HEK293 (cell line): ENCODE data around the gene FBXL15.

Experiments used
- BCL11B ChIP-seq: fragments of 450-650 bp; formaldehyde crosslinking; IDR thresholded peaks from 2 replicates; pipeline ENCODE4 v1.5.1; 2016; ENCODE audit warnings: low read depth, missing biosample characterization, missing genetic modification characterization
- HOXA7 ChIP-seq: sonication (generic); formaldehyde crosslinking; IDR thresholded peaks from 2 replicates; pipeline ENCODE4 v1.8.1; 2022; ENCODE audit warnings: missing genetic modification reagents, borderline replicate concordance
- KLF8 ChIP-seq: fragments of 450-650 bp; formaldehyde crosslinking; IDR thresholded peaks from 2 replicates; pipeline ENCODE4 v1.5.1; 2016; ENCODE audit warnings: missing biosample characterization, missing genetic modification characterization
- MZF1 ChIP-seq: fragments of 450-650 bp; formaldehyde crosslinking; IDR thresholded peaks from 2 replicates; pipeline ENCODE4 v1.5.1; 2017; ENCODE audit warnings: missing biosample characterization, missing genetic modification characterization, borderline replicate concordance
- SETDB1 ChIP-seq: IDR thresholded peaks from one replicate; pipeline ENCODE4 v1.6.1; 2017; ENCODE audit warnings: mild to moderate bottlenecking, low read length, moderate library complexity, mixed read lengths; ENCODE audit not compliant: insufficient read length
- SP7 ChIP-seq: fragments of 450-650 bp; formaldehyde crosslinking; IDR thresholded peaks from 2 replicates; pipeline ENCODE4 v1.5.1; 2016; ENCODE audit warnings: missing biosample characterization, missing genetic modification characterization
- ZBTB48 ChIP-seq: fragments of 450-650 bp; formaldehyde crosslinking; IDR thresholded peaks from 2 replicates; pipeline ENCODE4 v1.5.1; 2016; ENCODE audit warnings: missing biosample characterization, missing genetic modification characterization
- ZFHX2 ChIP-seq: fragments of 450-650 bp; formaldehyde crosslinking; conservative IDR thresholded peaks from 2 replicates; pipeline ENCODE4 v1.5.1; 2016; ENCODE audit warnings: missing biosample characterization, missing genetic modification characterization
- ZFP69B ChIP-seq: fragments of 450-650 bp; formaldehyde crosslinking; IDR thresholded peaks from 2 replicates; pipeline ENCODE4 v1.5.1; 2016; ENCODE audit warnings: missing biosample characterization, missing genetic modification characterization
- ZNF202 ChIP-seq: fragments of 450-650 bp; formaldehyde crosslinking; IDR thresholded peaks from 2 replicates; pipeline ENCODE4 v1.5.1; 2016; ENCODE audit warnings: missing biosample characterization, missing genetic modification characterization, borderline replicate concordance
- ZNF211 ChIP-seq: fragments of 450-650 bp; formaldehyde crosslinking; IDR thresholded peaks from 2 replicates; pipeline ENCODE4 v1.5.1; 2016; ENCODE audit warnings: low read depth, missing biosample characterization, missing genetic modification characterization
- ZNF23 ChIP-seq: fragments of 450-650 bp; formaldehyde crosslinking; IDR thresholded peaks from 2 replicates; pipeline ENCODE4 v1.5.1; 2016; ENCODE audit warnings: missing biosample characterization, missing genetic modification characterization, borderline replicate concordance
- ZNF280C ChIP-seq: fragments of 450-650 bp; formaldehyde crosslinking; IDR thresholded peaks from 2 replicates; pipeline ENCODE4 v1.5.1; 2016; ENCODE audit warnings: missing biosample characterization, missing genetic modification characterization
- ZNF610 ChIP-seq: fragments of 450-650 bp; formaldehyde crosslinking; IDR thresholded peaks from 2 replicates; pipeline ENCODE4 v1.5.1; 2016; ENCODE audit warnings: missing biosample characterization, missing genetic modification characterization, borderline replicate concordance
- ZNF629 ChIP-seq: fragments of 450-650 bp; formaldehyde crosslinking; IDR thresholded peaks from 2 replicates; pipeline ENCODE4 v1.5.1; 2017; ENCODE audit warnings: missing biosample characterization, missing genetic modification characterization
- ZNF670 ChIP-seq: fragments of 450-650 bp; formaldehyde crosslinking; IDR thresholded peaks from 2 replicates; pipeline ENCODE4 v1.5.1; 2016; ENCODE audit warnings: missing biosample characterization, missing genetic modification characterization, low read depth
- ZSCAN30 ChIP-seq: fragments of 450-650 bp; IDR thresholded peaks from 2 replicates; pipeline ENCODE4 v1.5.1; 2018; ENCODE audit warnings: missing biosample characterization, mild to moderate bottlenecking, missing genetic modification characterization, moderate library complexity
- TF ChIP-seq, protein P1 (sequence below): fragments of 450-650 bp; formaldehyde crosslinking; IDR thresholded peaks from 2 replicates; pipeline ENCODE4 v1.5.1; 2016; ENCODE audit warnings: missing biosample characterization, missing genetic modification characterization
- TF ChIP-seq, protein P2 (sequence below): fragments of 450-650 bp; formaldehyde crosslinking; IDR thresholded peaks from 2 replicates; pipeline ENCODE4 v1.5.1; 2017; ENCODE audit warnings: missing biosample characterization, missing genetic modification characterization
- TF ChIP-seq, protein P3 (sequence below): fragments of 450-650 bp; formaldehyde crosslinking; conservative IDR thresholded peaks from 2 replicates; pipeline ENCODE4 v1.5.1; 2016; ENCODE audit warnings: low read depth, missing biosample characterization, missing genetic modification characterization
- TF ChIP-seq, protein P4 (sequence below): fragments of 450-650 bp; formaldehyde crosslinking; IDR thresholded peaks from 2 replicates; pipeline ENCODE4 v1.5.1; 2016; ENCODE audit warnings: missing biosample characterization, missing genetic modification characterization
- TF ChIP-seq, protein P5 (sequence below): fragments of 450-650 bp; formaldehyde crosslinking; IDR thresholded peaks from 2 replicates; pipeline ENCODE4 v1.5.1; 2016; ENCODE audit warnings: missing biosample characterization, missing genetic modification characterization

FBXL15 gene

DNA sequence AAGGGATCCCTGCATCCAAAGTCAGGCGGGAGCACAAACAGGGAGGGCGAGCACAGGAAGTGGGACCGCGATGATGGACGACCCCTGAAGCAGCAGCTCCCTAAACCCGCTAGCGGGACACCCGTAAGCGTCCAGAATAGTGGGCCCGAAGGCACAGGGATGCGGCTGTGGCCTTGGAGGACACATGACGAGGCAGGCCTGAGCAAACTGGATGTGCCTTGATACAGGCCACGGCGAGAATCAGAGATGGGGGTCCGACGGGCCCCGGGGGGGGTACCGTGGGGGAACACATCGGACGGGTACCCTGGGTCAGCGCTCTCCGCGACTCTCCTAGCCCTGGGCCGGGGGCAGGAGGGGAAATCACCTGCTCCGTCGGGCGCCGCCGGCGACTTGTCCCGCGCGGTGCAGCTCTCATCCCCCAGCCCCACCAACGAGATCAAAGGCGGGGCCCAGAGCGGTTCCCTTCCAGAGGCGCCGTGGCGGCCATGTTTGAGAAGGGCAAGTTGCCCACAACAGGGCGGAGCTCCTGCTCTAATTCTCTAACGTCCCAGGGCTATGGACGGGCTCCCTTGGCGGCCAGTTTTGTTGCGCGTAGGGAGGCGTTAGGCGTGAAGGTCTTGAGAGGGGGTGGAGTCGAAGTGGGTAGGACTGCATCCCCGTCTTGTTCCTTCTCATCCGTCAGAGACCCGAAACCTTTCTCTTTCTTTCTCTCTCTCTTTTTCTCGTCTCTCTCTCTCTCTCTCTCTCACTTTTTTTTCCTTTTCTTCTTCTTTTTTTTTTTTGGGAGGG, 11.7 kb downstream of the FBXL15 start, which contains the start of gene CUEDC2 (continued):
- TF ChIP-seq, protein P1, sequence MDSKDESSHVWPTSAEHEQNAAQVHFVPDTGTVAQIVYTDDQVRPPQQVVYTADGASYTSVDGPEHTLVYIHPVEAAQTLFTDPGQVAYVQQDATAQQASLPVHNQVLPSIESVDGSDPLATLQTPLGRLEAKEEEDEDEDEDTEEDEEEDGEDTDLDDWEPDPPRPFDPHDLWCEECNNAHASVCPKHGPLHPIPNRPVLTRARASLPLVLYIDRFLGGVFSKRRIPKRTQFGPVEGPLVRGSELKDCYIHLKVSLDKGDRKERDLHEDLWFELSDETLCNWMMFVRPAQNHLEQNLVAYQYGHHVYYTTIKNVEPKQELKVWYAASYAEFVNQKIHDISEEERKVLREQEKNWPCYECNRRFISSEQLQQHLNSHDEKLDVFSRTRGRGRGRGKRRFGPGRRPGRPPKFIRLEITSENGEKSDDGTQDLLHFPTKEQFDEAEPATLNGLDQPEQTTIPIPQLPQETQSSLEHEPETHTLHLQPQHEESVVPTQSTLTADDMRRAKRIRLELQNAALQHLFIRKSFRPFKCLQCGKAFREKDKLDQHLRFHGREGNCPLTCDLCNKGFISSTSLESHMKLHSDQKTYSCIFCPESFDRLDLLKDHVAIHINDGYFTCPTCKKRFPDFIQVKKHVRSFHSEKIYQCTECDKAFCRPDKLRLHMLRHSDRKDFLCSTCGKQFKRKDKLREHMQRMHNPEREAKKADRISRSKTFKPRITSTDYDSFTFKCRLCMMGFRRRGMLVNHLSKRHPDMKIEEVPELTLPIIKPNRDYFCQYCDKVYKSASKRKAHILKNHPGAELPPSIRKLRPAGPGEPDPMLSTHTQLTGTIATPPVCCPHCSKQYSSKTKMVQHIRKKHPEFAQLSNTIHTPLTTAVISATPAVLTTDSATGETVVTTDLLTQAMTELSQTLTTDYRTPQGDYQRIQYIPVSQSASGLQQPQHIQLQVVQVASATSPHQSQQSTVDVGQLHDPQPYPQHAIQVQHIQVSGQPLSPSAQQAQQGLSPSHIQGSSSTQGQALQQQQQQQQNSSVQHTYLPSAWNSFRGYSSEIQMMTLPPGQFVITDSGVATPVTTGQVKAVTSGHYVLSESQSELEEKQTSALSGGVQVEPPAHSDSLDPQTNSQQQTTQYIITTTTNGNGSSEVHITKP (tag by site-specific recombination), result peak; percentile 93
- TF ChIP-seq ZSCAN30 (tag by site-specific recombination), result peak; percentile 76
- no peak for TF ChIP-seq BCL11B (tag by site-specific recombination)
- peak; percentile 68 for TF ChIP-seq ZFHX2 (tag by site-specific recombination)
- TF ChIP-seq, protein P2, sequence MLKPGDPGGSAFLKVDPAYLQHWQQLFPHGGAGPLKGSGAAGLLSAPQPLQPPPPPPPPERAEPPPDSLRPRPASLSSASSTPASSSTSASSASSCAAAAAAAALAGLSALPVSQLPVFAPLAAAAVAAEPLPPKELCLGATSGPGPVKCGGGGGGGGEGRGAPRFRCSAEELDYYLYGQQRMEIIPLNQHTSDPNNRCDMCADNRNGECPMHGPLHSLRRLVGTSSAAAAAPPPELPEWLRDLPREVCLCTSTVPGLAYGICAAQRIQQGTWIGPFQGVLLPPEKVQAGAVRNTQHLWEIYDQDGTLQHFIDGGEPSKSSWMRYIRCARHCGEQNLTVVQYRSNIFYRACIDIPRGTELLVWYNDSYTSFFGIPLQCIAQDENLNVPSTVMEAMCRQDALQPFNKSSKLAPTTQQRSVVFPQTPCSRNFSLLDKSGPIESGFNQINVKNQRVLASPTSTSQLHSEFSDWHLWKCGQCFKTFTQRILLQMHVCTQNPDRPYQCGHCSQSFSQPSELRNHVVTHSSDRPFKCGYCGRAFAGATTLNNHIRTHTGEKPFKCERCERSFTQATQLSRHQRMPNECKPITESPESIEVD (tag by site-specific recombination), result no peak
- TF ChIP-seq MZF1, result peak; percentile 56
- no peak for TF ChIP-seq SETDB1
- peak; percentile 99 for TF ChIP-seq ZBTB48
- TF ChIP-seq, protein P3, sequence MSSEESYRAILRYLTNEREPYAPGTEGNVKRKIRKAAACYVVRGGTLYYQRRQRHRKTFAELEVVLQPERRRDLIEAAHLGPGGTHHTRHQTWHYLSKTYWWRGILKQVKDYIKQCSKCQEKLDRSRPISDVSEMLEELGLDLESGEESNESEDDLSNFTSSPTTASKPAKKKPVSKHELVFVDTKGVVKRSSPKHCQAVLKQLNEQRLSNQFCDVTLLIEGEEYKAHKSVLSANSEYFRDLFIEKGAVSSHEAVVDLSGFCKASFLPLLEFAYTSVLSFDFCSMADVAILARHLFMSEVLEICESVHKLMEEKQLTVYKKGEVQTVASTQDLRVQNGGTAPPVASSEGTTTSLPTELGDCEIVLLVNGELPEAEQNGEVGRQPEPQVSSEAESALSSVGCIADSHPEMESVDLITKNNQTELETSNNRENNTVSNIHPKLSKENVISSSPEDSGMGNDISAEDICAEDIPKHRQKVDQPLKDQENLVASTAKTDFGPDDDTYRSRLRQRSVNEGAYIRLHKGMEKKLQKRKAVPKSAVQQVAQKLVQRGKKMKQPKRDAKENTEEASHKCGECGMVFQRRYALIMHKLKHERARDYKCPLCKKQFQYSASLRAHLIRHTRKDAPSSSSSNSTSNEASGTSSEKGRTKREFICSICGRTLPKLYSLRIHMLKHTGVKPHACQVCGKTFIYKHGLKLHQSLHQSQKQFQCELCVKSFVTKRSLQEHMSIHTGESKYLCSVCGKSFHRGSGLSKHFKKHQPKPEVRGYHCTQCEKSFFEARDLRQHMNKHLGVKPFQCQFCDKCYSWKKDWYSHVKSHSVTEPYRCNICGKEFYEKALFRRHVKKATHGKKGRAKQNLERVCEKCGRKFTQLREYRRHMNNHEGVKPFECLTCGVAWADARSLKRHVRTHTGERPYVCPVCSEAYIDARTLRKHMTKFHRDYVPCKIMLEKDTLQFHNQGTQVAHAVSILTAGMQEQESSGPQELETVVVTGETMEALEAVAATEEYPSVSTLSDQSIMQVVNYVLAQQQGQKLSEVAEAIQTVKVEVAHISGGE (tag by site-specific recombination), result peak; percentile 90
- no peak for TF ChIP-seq HOXA7
- TF ChIP-seq ZNF629, result peak; percentile 83
- TF ChIP-seq ZNF280C (tag by site-specific recombination), result no peak
- peak; percentile 92 for TF ChIP-seq SP7 (tag by site-specific recombination)
- TF ChIP-seq ZNF202, result no peak
- TF ChIP-seq ZNF670 (tag by site-specific recombination), result no peak
- TF ChIP-seq ZNF610 (tag by site-specific recombination), result 0 out of 2 replicates have a peak, but pooled peaks have one; percentile 50
- TF ChIP-seq ZNF23 (tag by site-specific recombination), result no peak
- peak; percentile 95 for TF ChIP-seq KLF8 (tag by site-specific recombination)
- TF ChIP-seq ZNF211, result no peak
- TF ChIP-seq ZFP69B (tag by site-specific recombination), result peak; percentile 85; the same call in 1 of the 2 replicates
- TF ChIP-seq, protein P4, sequence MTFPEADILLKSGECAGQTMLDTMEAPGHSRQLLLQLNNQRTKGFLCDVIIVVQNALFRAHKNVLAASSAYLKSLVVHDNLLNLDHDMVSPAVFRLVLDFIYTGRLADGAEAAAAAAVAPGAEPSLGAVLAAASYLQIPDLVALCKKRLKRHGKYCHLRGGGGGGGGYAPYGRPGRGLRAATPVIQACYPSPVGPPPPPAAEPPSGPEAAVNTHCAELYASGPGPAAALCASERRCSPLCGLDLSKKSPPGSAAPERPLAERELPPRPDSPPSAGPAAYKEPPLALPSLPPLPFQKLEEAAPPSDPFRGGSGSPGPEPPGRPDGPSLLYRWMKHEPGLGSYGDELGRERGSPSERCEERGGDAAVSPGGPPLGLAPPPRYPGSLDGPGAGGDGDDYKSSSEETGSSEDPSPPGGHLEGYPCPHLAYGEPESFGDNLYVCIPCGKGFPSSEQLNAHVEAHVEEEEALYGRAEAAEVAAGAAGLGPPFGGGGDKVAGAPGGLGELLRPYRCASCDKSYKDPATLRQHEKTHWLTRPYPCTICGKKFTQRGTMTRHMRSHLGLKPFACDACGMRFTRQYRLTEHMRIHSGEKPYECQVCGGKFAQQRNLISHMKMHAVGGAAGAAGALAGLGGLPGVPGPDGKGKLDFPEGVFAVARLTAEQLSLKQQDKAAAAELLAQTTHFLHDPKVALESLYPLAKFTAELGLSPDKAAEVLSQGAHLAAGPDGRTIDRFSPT, result no peak
- TF ChIP-seq, protein P5, sequence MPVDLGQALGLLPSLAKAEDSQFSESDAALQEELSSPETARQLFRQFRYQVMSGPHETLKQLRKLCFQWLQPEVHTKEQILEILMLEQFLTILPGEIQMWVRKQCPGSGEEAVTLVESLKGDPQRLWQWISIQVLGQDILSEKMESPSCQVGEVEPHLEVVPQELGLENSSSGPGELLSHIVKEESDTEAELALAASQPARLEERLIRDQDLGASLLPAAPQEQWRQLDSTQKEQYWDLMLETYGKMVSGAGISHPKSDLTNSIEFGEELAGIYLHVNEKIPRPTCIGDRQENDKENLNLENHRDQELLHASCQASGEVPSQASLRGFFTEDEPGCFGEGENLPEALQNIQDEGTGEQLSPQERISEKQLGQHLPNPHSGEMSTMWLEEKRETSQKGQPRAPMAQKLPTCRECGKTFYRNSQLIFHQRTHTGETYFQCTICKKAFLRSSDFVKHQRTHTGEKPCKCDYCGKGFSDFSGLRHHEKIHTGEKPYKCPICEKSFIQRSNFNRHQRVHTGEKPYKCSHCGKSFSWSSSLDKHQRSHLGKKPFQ (tag by site-specific recombination), result 0 out of 2 replicates have a peak, but pooled peaks have one; percentile 23
